Testis (tissue), 2 donors: ENCODE measurements around the gene HMCN1.

Experiments used
- POLR2A ChIP-seq: fragments of 450-650 bp; IDR thresholded peaks from one replicate; pipeline ENCODE4 v1.6.1; 2017; ENCODE audit warnings: antibody characterized with exemption, mild to moderate bottlenecking, moderate library complexity
- TF ChIP-seq, protein P1 (sequence below), 3 experiments: fragments of 450-650 bp in 2 of 3; fragments of 200-600 bp in 1 of 3; sonication (generic) in 1 of 3; IDR thresholded peaks; one replicate each; pipeline ENCODE4 v1.5.1; 2016 to 2019; ENCODE audit warnings: antibody characterized with exemption in 3 of 3, mild to moderate bottlenecking in 2 of 3, moderate library complexity in 1 of 3

DNA sequence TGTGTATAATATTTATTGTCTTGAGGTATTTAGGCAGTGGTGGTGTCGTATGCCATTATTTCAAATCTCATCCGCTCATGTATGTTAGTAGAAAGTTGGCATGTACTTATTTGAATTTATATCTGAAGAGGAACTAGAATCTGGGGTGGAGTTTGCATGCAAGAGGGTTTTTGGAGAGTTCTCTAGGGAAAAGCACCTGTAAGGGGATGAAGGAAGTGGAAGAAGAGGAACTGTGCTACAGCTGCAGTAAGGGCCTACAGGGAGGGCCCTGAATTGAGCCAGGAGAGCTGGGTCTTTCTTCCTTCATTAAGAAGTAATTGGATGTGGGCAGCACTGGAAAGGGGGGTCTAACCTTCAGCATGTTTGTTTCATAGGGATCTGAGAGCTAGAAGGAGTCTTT lies 197.2 kb downstream of the HMCN1 start:
- TF ChIP-seq, protein P1, sequence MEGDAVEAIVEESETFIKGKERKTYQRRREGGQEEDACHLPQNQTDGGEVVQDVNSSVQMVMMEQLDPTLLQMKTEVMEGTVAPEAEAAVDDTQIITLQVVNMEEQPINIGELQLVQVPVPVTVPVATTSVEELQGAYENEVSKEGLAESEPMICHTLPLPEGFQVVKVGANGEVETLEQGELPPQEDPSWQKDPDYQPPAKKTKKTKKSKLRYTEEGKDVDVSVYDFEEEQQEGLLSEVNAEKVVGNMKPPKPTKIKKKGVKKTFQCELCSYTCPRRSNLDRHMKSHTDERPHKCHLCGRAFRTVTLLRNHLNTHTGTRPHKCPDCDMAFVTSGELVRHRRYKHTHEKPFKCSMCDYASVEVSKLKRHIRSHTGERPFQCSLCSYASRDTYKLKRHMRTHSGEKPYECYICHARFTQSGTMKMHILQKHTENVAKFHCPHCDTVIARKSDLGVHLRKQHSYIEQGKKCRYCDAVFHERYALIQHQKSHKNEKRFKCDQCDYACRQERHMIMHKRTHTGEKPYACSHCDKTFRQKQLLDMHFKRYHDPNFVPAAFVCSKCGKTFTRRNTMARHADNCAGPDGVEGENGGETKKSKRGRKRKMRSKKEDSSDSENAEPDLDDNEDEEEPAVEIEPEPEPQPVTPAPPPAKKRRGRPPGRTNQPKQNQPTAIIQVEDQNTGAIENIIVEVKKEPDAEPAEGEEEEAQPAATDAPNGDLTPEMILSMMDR (IDR thresholded peaks at IDR 0.05) = no peak
- TF ChIP-seq POLR2A = no peak
